H1 (cell line): ENCODE measurements around the gene MTR.

ENCODE experiments used
- ASH2L ChIP-seq: fragments of 200-600, 300-600 bp; sonication (generic); IDR thresholded peaks from one replicate; pipeline ENCODE4 v1.7.1; 2017; ENCODE audit warnings: low read length
- CBX8 ChIP-seq: fragments of 300-800, 300-1000 bp; sonication (generic); IDR thresholded peaks from 2 replicates; pipeline ENCODE4 v1.7.1; 2016; ENCODE audit warnings: low read depth, low read length, borderline replicate concordance
- CREB1 ChIP-seq: IDR thresholded peaks from 2 replicates; pipeline ENCODE4 v1.6.1; 2012; ENCODE audit warnings: inconsistent platforms
- POLR2A ChIP-seq, 2 experiments: IDR thresholded peaks; 1 replicate in 1 of 2; 2 replicates in 1 of 2; pipeline ENCODE4 v1.6.1; 2011; ENCODE audit warnings: low read depth in 2 of 2, low read length in 2 of 2, mild to moderate bottlenecking in 2 of 2; ENCODE audit errors: control extremely low read depth in 1 of 2
- POLR2AphosphoS5 ChIP-seq: IDR thresholded peaks from 2 replicates; pipeline ENCODE4 v1.6.1; 2011; ENCODE audit warnings: low read depth, low read length
- RAD21 ChIP-seq, 2 experiments: IDR thresholded peaks in 1 of 2; conservative IDR thresholded peaks in 1 of 2; 2 replicates each; pipeline ENCODE4 v1.6.1; 2011; ENCODE audit warnings: low read depth in 2 of 2, low read length in 2 of 2, improper control_type of control experiment in 1 of 2, inconsistent platforms in 1 of 2, mild to moderate bottlenecking in 1 of 2, moderate library complexity in 1 of 2
- SIRT6 ChIP-seq: IDR thresholded peaks from one replicate; pipeline ENCODE4 v1.7.1; 2012; ENCODE audit warnings: low read length, inconsistent platforms
- TAF1 ChIP-seq: IDR thresholded peaks from 2 replicates; pipeline ENCODE4 v1.6.1; 2011; ENCODE audit warnings: mild to moderate bottlenecking, low read depth, low read length
- USF2 ChIP-seq: IDR thresholded peaks from 2 replicates; pipeline ENCODE4 v1.6.1; 2011; ENCODE audit warnings: low read length, improper control_type of control experiment
- ZNF274 ChIP-seq: IDR thresholded peaks from 2 replicates; pipeline ENCODE4 v1.7.0; 2012; ENCODE audit warnings: low read length, borderline replicate concordance; ENCODE audit errors: extremely low read depth
- TF ChIP-seq, protein P1 (sequence below), 3 experiments: IDR thresholded peaks; 1 replicate in 2 of 3; 2 replicates in 1 of 3; pipeline versions ENCODE4 v1.5.1 to v1.6.1; 2011; ENCODE audit warnings: low read length in 3 of 3, mild to moderate bottlenecking in 3 of 3, inconsistent platforms in 2 of 3, low read depth in 1 of 3, moderate library complexity in 1 of 3; ENCODE audit not compliant: insufficient read depth in 1 of 3; ENCODE audit errors: control extremely low read depth in 1 of 3

GRCh38 chr1:236860674-236861073, 65.6 kb downstream of the MTR start:
- no peak for TF ChIP-seq CREB1
- no peak for TF ChIP-seq ZNF274
- no peak for TF ChIP-seq TAF1
- TF ChIP-seq, protein P1, sequence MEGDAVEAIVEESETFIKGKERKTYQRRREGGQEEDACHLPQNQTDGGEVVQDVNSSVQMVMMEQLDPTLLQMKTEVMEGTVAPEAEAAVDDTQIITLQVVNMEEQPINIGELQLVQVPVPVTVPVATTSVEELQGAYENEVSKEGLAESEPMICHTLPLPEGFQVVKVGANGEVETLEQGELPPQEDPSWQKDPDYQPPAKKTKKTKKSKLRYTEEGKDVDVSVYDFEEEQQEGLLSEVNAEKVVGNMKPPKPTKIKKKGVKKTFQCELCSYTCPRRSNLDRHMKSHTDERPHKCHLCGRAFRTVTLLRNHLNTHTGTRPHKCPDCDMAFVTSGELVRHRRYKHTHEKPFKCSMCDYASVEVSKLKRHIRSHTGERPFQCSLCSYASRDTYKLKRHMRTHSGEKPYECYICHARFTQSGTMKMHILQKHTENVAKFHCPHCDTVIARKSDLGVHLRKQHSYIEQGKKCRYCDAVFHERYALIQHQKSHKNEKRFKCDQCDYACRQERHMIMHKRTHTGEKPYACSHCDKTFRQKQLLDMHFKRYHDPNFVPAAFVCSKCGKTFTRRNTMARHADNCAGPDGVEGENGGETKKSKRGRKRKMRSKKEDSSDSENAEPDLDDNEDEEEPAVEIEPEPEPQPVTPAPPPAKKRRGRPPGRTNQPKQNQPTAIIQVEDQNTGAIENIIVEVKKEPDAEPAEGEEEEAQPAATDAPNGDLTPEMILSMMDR (IDR thresholded peaks at IDR 0.05; ENCODE audit: control extremely low read depth in 1 of 3, insufficient read depth in 1 of 3, low read depth in 1 of 3, low read length in 3 of 3) = no peak
- TF ChIP-seq CBX8 = no peak
- TF ChIP-seq RAD21 (IDR thresholded peaks at IDR 0.05 in 1 of 2, conservative IDR thresholded peaks at IDR 0.05 in 1 of 2; ENCODE audit: low read depth in 2 of 2, low read length in 2 of 2) = no peak
- no peak for TF ChIP-seq POLR2AphosphoS5
- TF ChIP-seq POLR2A (IDR thresholded peaks at IDR 0.05; ENCODE audit: control extremely low read depth in 1 of 2, low read depth in 2 of 2, low read length in 2 of 2) = no peak
- no peak for TF ChIP-seq SIRT6
- no peak for TF ChIP-seq ASH2L
- TF ChIP-seq USF2 = no peak
